Esophagus squamous epithelium (tissue), 4 donors: ENCODE measurements around the gene TPPP2.

Source experiments
- POLR2A ChIP-seq, 4 donors: fragments of 450-650 bp; IDR thresholded peaks; one replicate each; pipeline ENCODE4 v1.6.1; 2017; ENCODE audit warnings: antibody characterized with exemption in 4 of 4, mild to moderate bottlenecking in 4 of 4, moderate library complexity in 3 of 4
- TF ChIP-seq, protein P1 (sequence below), 6 experiments: fragments of 450-650 bp in 4 of 6; fragments of 200-600 bp in 2 of 6; sonication (generic) in 2 of 6; IDR thresholded peaks; one replicate each; pipeline ENCODE4 v1.5.1; 2016 to 2019; ENCODE audit warnings: antibody characterized with exemption in 6 of 6, mild to moderate bottlenecking in 4 of 6, moderate library complexity in 4 of 6

DNA sequence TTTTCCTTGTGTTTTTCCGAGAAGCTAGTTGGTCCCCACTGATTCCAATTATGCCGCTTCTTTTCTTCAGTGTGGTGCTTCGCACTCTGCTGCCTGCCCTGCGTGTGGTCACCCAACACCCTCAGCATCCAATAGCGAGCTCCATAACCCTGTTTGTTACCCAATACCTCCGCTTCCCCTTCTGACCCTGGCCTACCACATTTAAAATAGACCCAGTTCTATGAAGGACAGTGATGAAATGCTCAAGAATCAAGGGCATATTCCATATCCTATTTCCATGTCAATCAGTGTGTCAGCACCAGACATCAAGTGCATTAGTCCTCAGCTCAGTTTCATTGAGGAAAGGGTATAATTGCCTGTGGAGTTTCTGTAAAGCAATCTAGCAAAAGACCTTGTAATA lies 14.7 kb upstream of the TPPP2 start:
- TF ChIP-seq, protein P1, sequence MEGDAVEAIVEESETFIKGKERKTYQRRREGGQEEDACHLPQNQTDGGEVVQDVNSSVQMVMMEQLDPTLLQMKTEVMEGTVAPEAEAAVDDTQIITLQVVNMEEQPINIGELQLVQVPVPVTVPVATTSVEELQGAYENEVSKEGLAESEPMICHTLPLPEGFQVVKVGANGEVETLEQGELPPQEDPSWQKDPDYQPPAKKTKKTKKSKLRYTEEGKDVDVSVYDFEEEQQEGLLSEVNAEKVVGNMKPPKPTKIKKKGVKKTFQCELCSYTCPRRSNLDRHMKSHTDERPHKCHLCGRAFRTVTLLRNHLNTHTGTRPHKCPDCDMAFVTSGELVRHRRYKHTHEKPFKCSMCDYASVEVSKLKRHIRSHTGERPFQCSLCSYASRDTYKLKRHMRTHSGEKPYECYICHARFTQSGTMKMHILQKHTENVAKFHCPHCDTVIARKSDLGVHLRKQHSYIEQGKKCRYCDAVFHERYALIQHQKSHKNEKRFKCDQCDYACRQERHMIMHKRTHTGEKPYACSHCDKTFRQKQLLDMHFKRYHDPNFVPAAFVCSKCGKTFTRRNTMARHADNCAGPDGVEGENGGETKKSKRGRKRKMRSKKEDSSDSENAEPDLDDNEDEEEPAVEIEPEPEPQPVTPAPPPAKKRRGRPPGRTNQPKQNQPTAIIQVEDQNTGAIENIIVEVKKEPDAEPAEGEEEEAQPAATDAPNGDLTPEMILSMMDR (IDR thresholded peaks at IDR 0.05) = no peak
- no peak for TF ChIP-seq POLR2A (IDR thresholded peaks at IDR 0.05)
